Kidney epithelial cell (primary cell): ENCODE data around the gene ACOT11. TPM values are rescaled to one million over a fixed set of nuclear protein-coding genes. Genes with fewer than 3 reads are reported as not detected.

ENCODE experiments used
- DNase-seq: peaks from one replicate; pipeline ENCODE4 v3.0.0-alpha.2; 2010; ENCODE audit warnings: low read depth
- H3K27me3 ChIP-seq: 2 replicates; pipeline ENCODE4 v1.6.0; 2011; ENCODE audit warnings: low read length; ENCODE audit not compliant: control insufficient read depth, insufficient read depth
- H3K36me3 ChIP-seq: 2 replicates; pipeline ENCODE4 v1.5.1; 2011; ENCODE audit warnings: low read length; ENCODE audit not compliant: control insufficient read depth, insufficient read depth
- H3K4me3 ChIP-seq: 2 replicates; pipeline ENCODE4 v1.5.1; 2011; ENCODE audit warnings: low read depth, mild to moderate bottlenecking, control low read depth, low read length
- CTCF ChIP-seq: IDR thresholded peaks from 2 replicates; pipeline ENCODE4 v1.5.1; 2011; ENCODE audit warnings: mild to moderate bottlenecking, moderate library complexity, low read length, control low read depth, inconsistent platforms; ENCODE audit not compliant: insufficient read depth, poor library complexity, severe bottlenecking
- total RNA-seq: library from RNA; depleted of rRNA; stranded (reverse); fragments of >200 nt; gene quantifications from 2 replicates; pipeline ENCODE4 v1.2.3, GENCODE V29; 2015

The ACOT11 gene
- total RNA-seq, 1 donor from 2014 or later = 3.1 TPM

DNA sequence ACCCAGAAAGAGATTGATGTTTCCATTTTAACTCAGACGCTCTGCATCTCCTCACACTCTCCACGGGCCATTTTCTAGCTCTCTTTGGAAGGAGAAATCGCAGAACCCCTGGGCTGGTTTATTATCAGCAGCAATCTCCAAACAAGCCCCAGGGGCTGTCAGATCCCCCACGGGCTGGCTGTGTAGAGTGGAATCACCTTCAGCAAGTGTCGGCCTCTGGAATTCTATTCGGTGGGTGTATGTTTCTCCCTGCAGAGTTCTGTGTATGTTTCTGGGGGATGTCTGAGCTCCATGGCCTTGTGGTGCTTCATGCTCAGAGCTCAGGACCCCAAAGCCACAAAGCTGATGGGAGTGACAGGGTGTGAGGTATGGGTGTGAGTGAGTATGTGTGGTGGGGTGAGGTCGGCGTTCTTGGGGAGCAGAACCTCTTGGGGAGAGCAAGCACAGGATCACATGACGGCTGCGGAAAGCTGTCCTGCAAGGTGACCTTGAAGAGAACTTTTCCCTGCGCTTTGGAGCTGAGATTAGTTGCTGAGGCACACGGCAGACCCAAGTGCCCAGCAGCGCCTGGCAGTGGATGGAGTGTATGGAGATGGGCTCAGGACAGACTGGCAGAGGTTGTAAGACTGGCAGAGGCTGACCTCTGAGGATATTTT, 489 bp downstream of the ACOT11 start:
- H3K4me3 ChIP-seq = no peak overlapping the region
- no peak for TF ChIP-seq CTCF
- no peaks in the 10 kb centered on the region for H3K36me3 ChIP-seq
- peaks cover 21% of the 10 kb centered on the region for H3K27me3 ChIP-seq
- no peak for DNase-seq

DNA sequence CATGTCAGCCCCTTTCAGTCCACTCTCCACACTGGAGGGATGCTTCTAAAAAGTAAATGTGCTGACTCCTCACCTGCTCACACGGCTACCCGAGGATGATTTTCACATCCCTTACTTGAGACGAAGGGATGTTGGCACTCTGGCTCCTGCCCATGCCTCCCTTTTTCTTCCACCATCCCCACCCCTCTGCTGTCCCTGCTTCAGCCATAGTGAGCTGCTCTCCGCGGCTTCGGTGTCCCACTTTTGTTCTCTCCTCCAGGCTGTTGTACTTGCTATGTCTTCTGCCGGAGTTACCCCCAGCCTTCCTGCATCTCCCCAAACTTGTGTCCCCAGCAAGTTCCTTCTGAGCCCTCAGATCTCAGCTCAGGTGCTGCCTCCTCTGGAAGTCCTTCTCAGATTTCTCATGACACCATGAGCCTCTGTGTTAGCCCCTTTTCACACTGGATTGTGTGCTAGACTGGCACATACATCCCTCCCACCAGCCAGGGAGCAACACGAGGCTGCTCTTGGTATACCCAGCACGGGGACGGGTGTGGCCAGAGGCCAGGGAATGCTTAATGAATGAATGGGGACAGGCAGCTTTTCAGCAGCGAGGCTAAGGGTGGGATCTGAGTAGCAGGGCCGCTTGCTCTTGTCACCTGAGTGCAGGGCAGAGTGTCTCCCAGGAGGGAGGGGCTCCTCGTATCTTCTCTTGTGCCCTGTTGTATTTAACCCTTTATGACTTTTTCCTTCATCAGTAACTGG, 1.3 kb downstream of the ACOT11 start:
- H3K36me3 ChIP-seq = no peaks in the 10 kb centered on the region
- DNase-seq = no peak
- no peak for TF ChIP-seq CTCF
- peaks cover 21% of the 10 kb centered on the region for H3K27me3 ChIP-seq
- no peak overlapping the region for H3K4me3 ChIP-seq

- Histone ChIP-seq H3K27me3 (peaks cover 21% of the 10 kb centered on the region), H3K36me3 (no peaks in the 10 kb centered on the region), H3K4me3 (no peak overlapping the region)
- DNase-seq = no peak
- TF ChIP-seq CTCF = no peak
These were observed 3.9 kb downstream of the ACOT11 start for GRCh38 chr1:54551891-54552290.

GRCh38 chr1:54553602-54554313, 5.7 kb downstream of the ACOT11 start:
- no peak for DNase-seq
- Histone ChIP-seq H3K27me3 (peaks cover 10% of the 10 kb centered on the region), H3K4me3 (no peak overlapping the region), H3K36me3 (no peaks in the 10 kb centered on the region)
- TF ChIP-seq CTCF = no peak

DNA sequence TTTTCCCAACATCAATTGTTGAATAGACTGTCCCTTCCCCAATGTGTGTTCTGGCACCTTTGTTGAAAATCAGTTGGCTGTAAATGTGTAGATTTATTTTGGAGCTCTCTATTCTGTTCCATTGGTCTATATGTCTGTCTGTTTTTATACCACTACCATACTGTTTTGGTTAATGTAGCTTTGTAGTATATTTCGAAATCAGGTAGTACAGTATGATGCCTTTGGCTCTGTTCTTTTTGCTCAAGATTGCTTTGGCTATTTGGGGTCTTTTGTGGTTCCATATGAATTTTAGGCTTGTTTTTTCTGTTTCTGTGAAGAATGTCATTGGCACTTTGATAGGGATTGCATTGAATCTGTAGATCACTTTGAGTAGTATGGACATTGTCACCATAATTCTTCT, 8.1 kb downstream of the ACOT11 start:
- no peak overlapping the region for H3K4me3 ChIP-seq
- H3K36me3 ChIP-seq = no peaks in the 10 kb centered on the region
- DNase-seq = no peak
- H3K27me3 ChIP-seq = peaks cover 2% of the 10 kb centered on the region
- TF ChIP-seq CTCF = no peak
